Kidney epithelial cell (primary cell): ENCODE data around the gene BCL7A. TPM values are rescaled to one million over a fixed set of nuclear protein-coding genes. Genes with fewer than 3 reads are reported as not detected.
"Not testable (repeated sequence)": the region's sequence is repeated elsewhere in the genome, so short reads cannot be mapped to it uniquely, and the experiment has no call there.

Experiments used
- DNase-seq: peaks from one replicate; pipeline ENCODE4 v3.0.0-alpha.2; 2010; ENCODE audit warnings: low read depth
- H3K27me3 ChIP-seq: 2 replicates; pipeline ENCODE4 v1.6.0; 2011; ENCODE audit warnings: low read length; ENCODE audit not compliant: control insufficient read depth, insufficient read depth
- H3K36me3 ChIP-seq: 2 replicates; pipeline ENCODE4 v1.5.1; 2011; ENCODE audit warnings: low read length; ENCODE audit not compliant: control insufficient read depth, insufficient read depth
- H3K4me3 ChIP-seq: 2 replicates; pipeline ENCODE4 v1.5.1; 2011; ENCODE audit warnings: low read depth, mild to moderate bottlenecking, control low read depth, low read length
- total RNA-seq: library from RNA; depleted of rRNA; stranded (reverse); fragments of >200 nt; gene quantifications from 2 replicates; pipeline ENCODE4 v1.2.3, GENCODE V29; 2015
- TF ChIP-seq, protein P1 (sequence below): IDR thresholded peaks from 2 replicates; pipeline ENCODE4 v1.5.1; 2011; ENCODE audit warnings: mild to moderate bottlenecking, moderate library complexity, low read length, control low read depth, inconsistent platforms; ENCODE audit not compliant: insufficient read depth, poor library complexity, severe bottlenecking

BCL7A gene
- total RNA-seq, 1 donor from 2014 or later = 23.8 TPM

- TF ChIP-seq, protein P1, sequence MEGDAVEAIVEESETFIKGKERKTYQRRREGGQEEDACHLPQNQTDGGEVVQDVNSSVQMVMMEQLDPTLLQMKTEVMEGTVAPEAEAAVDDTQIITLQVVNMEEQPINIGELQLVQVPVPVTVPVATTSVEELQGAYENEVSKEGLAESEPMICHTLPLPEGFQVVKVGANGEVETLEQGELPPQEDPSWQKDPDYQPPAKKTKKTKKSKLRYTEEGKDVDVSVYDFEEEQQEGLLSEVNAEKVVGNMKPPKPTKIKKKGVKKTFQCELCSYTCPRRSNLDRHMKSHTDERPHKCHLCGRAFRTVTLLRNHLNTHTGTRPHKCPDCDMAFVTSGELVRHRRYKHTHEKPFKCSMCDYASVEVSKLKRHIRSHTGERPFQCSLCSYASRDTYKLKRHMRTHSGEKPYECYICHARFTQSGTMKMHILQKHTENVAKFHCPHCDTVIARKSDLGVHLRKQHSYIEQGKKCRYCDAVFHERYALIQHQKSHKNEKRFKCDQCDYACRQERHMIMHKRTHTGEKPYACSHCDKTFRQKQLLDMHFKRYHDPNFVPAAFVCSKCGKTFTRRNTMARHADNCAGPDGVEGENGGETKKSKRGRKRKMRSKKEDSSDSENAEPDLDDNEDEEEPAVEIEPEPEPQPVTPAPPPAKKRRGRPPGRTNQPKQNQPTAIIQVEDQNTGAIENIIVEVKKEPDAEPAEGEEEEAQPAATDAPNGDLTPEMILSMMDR = no peak
- no peaks in the 10 kb centered on the region for H3K27me3 ChIP-seq
- DNase-seq = no peak
- H3K4me3 ChIP-seq = no peak overlapping the region
- peaks cover 6% of the 10 kb centered on the region for H3K36me3 ChIP-seq
Observed at GRCh38 chr12:122035292-122035691, 13.6 kb downstream of the BCL7A start.

GRCh38 chr12:122036153-122036552 lies 14.5 kb downstream of the BCL7A start:
- TF ChIP-seq, protein P1 = no peak
- DNase-seq = no peak
- no peaks in the 10 kb centered on the region for H3K27me3 ChIP-seq
- H3K36me3 ChIP-seq = peaks cover 4% of the 10 kb centered on the region
- no peak overlapping the region for H3K4me3 ChIP-seq

- TF ChIP-seq, protein P1 = no peak
- no peaks in the 10 kb centered on the region for H3K27me3 ChIP-seq
Observed at GRCh38 chr12:122040579-122041386, 19.1 kb downstream of the BCL7A start.

GRCh38 chr12:122041458-122041857 lies 19.8 kb downstream of the BCL7A start:
- H3K27me3 ChIP-seq, H3K36me3 ChIP-seq, H3K4me3 ChIP-seq, DNase-seq: not testable (repeated sequence)

More at GRCh38 chr12:122040579-122041386, 19.1 kb downstream of the BCL7A start:
- DNase-seq = peak; percentile 77
- Histone ChIP-seq H3K36me3 (peaks cover 4% of the 10 kb centered on the region), H3K4me3 (no peak overlapping the region)

GRCh38 chr12:122042910-122043309 lies 21.2 kb downstream of the BCL7A start:
- Histone ChIP-seq H3K4me3 (no peak overlapping the region), H3K27me3 (no peaks in the 10 kb centered on the region), H3K36me3 (peaks cover 2% of the 10 kb centered on the region)
- no peak for DNase-seq
- TF ChIP-seq, protein P1 = no peak

DNA sequence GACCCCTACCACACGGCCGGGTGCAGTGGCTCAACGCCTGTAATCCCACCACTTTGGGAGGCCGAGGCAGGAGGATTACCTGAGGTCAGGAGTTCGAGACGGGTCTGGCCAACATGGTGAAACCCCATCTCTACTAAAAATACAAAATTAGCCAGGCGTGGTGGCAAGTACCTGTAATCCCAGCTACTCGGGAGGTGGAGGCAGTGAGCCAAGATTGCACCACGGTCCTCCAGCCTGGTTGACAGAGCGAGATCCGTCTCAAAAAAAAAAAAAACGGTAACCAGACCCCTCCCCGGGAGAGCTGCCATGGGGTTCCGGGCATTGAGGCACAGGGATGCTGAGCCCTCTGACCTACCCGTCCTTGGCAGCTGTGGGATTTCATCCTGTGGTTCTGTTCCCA lies 21.8 kb downstream of the BCL7A start:
- DNase-seq = no peak
- TF ChIP-seq, protein P1 = no peak
- no peaks in the 10 kb centered on the region for H3K27me3 ChIP-seq
- no peak overlapping the region for H3K4me3 ChIP-seq
- peaks cover 2% of the 10 kb centered on the region for H3K36me3 ChIP-seq
